ENCODE results near the gene CASP5.
A peak's percentile ranks its signal among the peaks of the same experiment; 100 is the strongest.
"Not testable (repeated sequence)": the region's sequence is repeated elsewhere in the genome, so short reads cannot be mapped to it uniquely, and the experiment has no call there.

The CASP5 gene

GRCh38 chr11:105044557-105045524 lies 21.9 kb upstream of the CASP5 start, which contains the start of gene CARD16:
Gene CARD16 (minus strand): TSS chr11:105045335. CDS start chr11:105045297, 38 bp downstream.
- Mint-ChIP-seq H3K4me1 (ENCODE audit: low read depth) (peaks cover 55% of the 10 kb centered on the region), H3K27ac (peak within 1 kb of the TSS; percentile 97), H3K4me3 (peak within 1 kb of the TSS; percentile 96), H3K36me3 (peaks cover 16% of the 10 kb centered on the region)
- H3K27me3 Mint-ChIP-seq; H3K9me3 Mint-ChIP-seq (ENCODE audit: low read depth): not testable (repeated sequence)

GRCh38 chr11:105042178-105042577 lies 19.2 kb upstream of the CASP5 start:
- no peak overlapping the region for H3K4me3 Mint-ChIP-seq
- H3K9me3 Mint-ChIP-seq (ENCODE audit: low read depth), result no peaks in the 10 kb centered on the region
- no peak overlapping the region for H3K27ac Mint-ChIP-seq
- H3K36me3 Mint-ChIP-seq, result peaks cover 23% of the 10 kb centered on the region
- H3K4me1 Mint-ChIP-seq (ENCODE audit: low read depth), result peaks cover 59% of the 10 kb centered on the region
- H3K27me3 Mint-ChIP-seq, result no peaks in the 10 kb centered on the region

GRCh38 chr11:105040703-105041102 lies 17.7 kb upstream of the CASP5 start:
- H3K36me3 Mint-ChIP-seq, result peaks cover 29% of the 10 kb centered on the region
- H3K4me3 Mint-ChIP-seq, result no peak overlapping the region
- H3K27ac Mint-ChIP-seq, result no peak overlapping the region
- H3K4me1 Mint-ChIP-seq (ENCODE audit: low read depth), result peaks cover 63% of the 10 kb centered on the region
- H3K27me3 Mint-ChIP-seq, result no peaks in the 10 kb centered on the region
- peaks cover 4% of the 10 kb centered on the region for H3K9me3 Mint-ChIP-seq (ENCODE audit: low read depth)

- peaks cover 56% of the 10 kb centered on the region for H3K4me1 Mint-ChIP-seq (ENCODE audit: low read depth)
Measured at GRCh38 chr11:105034813-105035620, 12.0 kb upstream of the CASP5 start, which contains the start of gene CASP1. Gene CASP1 (minus strand): TSS chr11:105035144. CDS start chr11:105035113, 31 bp downstream.

GRCh38 chr11:105034388-105034787 lies 11.4 kb upstream of the CASP5 start:
- H3K4me1 Mint-ChIP-seq (ENCODE audit: low read depth), result peaks cover 56% of the 10 kb centered on the region
- H3K27me3 Mint-ChIP-seq; H3K9me3 Mint-ChIP-seq (ENCODE audit: low read depth): not testable (repeated sequence)
- H3K36me3 Mint-ChIP-seq, result peaks cover 28% of the 10 kb centered on the region
- peak overlapping the region; percentile 97 for H3K27ac Mint-ChIP-seq
- peak overlapping the region; percentile 95 for H3K4me3 Mint-ChIP-seq

More at GRCh38 chr11:105034813-105035620, 12.0 kb upstream of the CASP5 start, which contains the start of gene CASP1:
- Mint-ChIP-seq H3K36me3 (peaks cover 26% of the 10 kb centered on the region), H3K9me3 (ENCODE audit: low read depth) (peaks cover 4% of the 10 kb centered on the region), H3K27ac (peak within 1 kb of the TSS; percentile 97), H3K4me3 (peak within 1 kb of the TSS; percentile 95), H3K27me3 (no peaks in the 10 kb centered on the region)

- H3K27me3 Mint-ChIP-seq, result no peaks in the 10 kb centered on the region
- peaks cover 59% of the 10 kb centered on the region for H3K4me1 Mint-ChIP-seq (ENCODE audit: low read depth)
- peak overlapping the region; percentile 97 for H3K27ac Mint-ChIP-seq
- H3K4me3 Mint-ChIP-seq, result peak overlapping the region; percentile 95
- peaks cover 32% of the 10 kb centered on the region for H3K36me3 Mint-ChIP-seq
- H3K9me3 Mint-ChIP-seq (ENCODE audit: low read depth), result peaks cover 4% of the 10 kb centered on the region
Measured at GRCh38 chr11:105033781-105034180, 10.8 kb upstream of the CASP5 start.

GRCh38 chr11:105033343-105033742 lies 10.4 kb upstream of the CASP5 start:
- H3K27ac Mint-ChIP-seq, result peak overlapping the region; percentile 97
- peaks cover 62% of the 10 kb centered on the region for H3K4me1 Mint-ChIP-seq (ENCODE audit: low read depth)
- peak overlapping the region; percentile 95 for H3K4me3 Mint-ChIP-seq
- H3K36me3 Mint-ChIP-seq, result peaks cover 35% of the 10 kb centered on the region
- H3K27me3 Mint-ChIP-seq, result no peaks in the 10 kb centered on the region
- H3K9me3 Mint-ChIP-seq (ENCODE audit: low read depth), result peaks cover 4% of the 10 kb centered on the region

GRCh38 chr11:105032495-105032894 lies 9.5 kb upstream of the CASP5 start:
- Mint-ChIP-seq H3K4me1 (ENCODE audit: low read depth) (peaks cover 65% of the 10 kb centered on the region), H3K27me3 (no peaks in the 10 kb centered on the region), H3K9me3 (ENCODE audit: low read depth) (peaks cover 4% of the 10 kb centered on the region), H3K27ac (peak overlapping the region; percentile 36), H3K4me3 (peak overlapping the region; percentile 95), H3K36me3 (peaks cover 34% of the 10 kb centered on the region)

GRCh38 chr11:105027678-105028077 lies 4.7 kb upstream of the CASP5 start:
- Mint-ChIP-seq H3K27ac (peak overlapping the region; percentile 62), H3K4me3 (peak overlapping the region; percentile 36), H3K36me3 (peaks cover 38% of the 10 kb centered on the region), H3K9me3 (ENCODE audit: low read depth) (no peaks in the 10 kb centered on the region), H3K4me1 (ENCODE audit: low read depth) (peaks cover 31% of the 10 kb centered on the region), H3K27me3 (no peaks in the 10 kb centered on the region)

GRCh38 chr11:105024394-105024793 lies 1.4 kb upstream of the CASP5 start:
- no peaks in the 10 kb centered on the region for H3K27me3 Mint-ChIP-seq
- no peak overlapping the region for H3K27ac Mint-ChIP-seq
- no peak overlapping the region for H3K4me3 Mint-ChIP-seq
- H3K9me3 Mint-ChIP-seq (ENCODE audit: low read depth), result no peaks in the 10 kb centered on the region
- peaks cover 17% of the 10 kb centered on the region for H3K4me1 Mint-ChIP-seq (ENCODE audit: low read depth)
- H3K36me3 Mint-ChIP-seq, result peaks cover 22% of the 10 kb centered on the region

GRCh38 chr11:105022527-105022926 lies 441 bp downstream of the CASP5 start:
- H3K27me3 Mint-ChIP-seq, result no peaks in the 10 kb centered on the region
- H3K27ac Mint-ChIP-seq, result no peak overlapping the region
- peaks cover 11% of the 10 kb centered on the region for H3K36me3 Mint-ChIP-seq
- no peak overlapping the region for H3K4me3 Mint-ChIP-seq
- peaks cover 5% of the 10 kb centered on the region for H3K4me1 Mint-ChIP-seq (ENCODE audit: low read depth)
- H3K9me3 Mint-ChIP-seq (ENCODE audit: low read depth), result no peaks in the 10 kb centered on the region

GRCh38 chr11:105007463-105007862 lies 15.5 kb downstream of the CASP5 start:
- no peaks in the 10 kb centered on the region for H3K4me1 Mint-ChIP-seq (ENCODE audit: low read depth)
- no peak overlapping the region for H3K27ac Mint-ChIP-seq
- no peaks in the 10 kb centered on the region for H3K9me3 Mint-ChIP-seq (ENCODE audit: low read depth)
- no peaks in the 10 kb centered on the region for H3K27me3 Mint-ChIP-seq
- H3K36me3 Mint-ChIP-seq, result no peaks in the 10 kb centered on the region
- no peak overlapping the region for H3K4me3 Mint-ChIP-seq

GRCh38 chr11:105005451-105005845 lies 17.5 kb downstream of the CASP5 start:
- H3K36me3 Mint-ChIP-seq, result no peaks in the 10 kb centered on the region
- no peaks in the 10 kb centered on the region for H3K27me3 Mint-ChIP-seq
- no peaks in the 10 kb centered on the region for H3K9me3 Mint-ChIP-seq (ENCODE audit: low read depth)
- no peak overlapping the region for H3K27ac Mint-ChIP-seq
- peaks cover 5% of the 10 kb centered on the region for H3K4me1 Mint-ChIP-seq (ENCODE audit: low read depth)
- H3K4me3 Mint-ChIP-seq, result no peak overlapping the region

- H3K4me3 Mint-ChIP-seq, result no peak overlapping the region
- no peak overlapping the region for H3K27ac Mint-ChIP-seq
- H3K27me3 Mint-ChIP-seq, result no peaks in the 10 kb centered on the region
- H3K9me3 Mint-ChIP-seq (ENCODE audit: low read depth), result no peaks in the 10 kb centered on the region
- peaks cover 5% of the 10 kb centered on the region for H3K4me1 Mint-ChIP-seq (ENCODE audit: low read depth)
- H3K36me3 Mint-ChIP-seq, result no peaks in the 10 kb centered on the region
Measured at GRCh38 chr11:105004021-105004420, 18.9 kb downstream of the CASP5 start.

GRCh38 chr11:105003151-105003550 lies 19.8 kb downstream of the CASP5 start:
- Mint-ChIP-seq H3K36me3 (no peaks in the 10 kb centered on the region), H3K4me3 (no peak overlapping the region), H3K4me1 (ENCODE audit: low read depth) (peaks cover 5% of the 10 kb centered on the region), H3K27ac (no peak overlapping the region), H3K9me3 (ENCODE audit: low read depth) (no peaks in the 10 kb centered on the region), H3K27me3 (no peaks in the 10 kb centered on the region)

Data from activated naive CD8-positive, alpha-beta T cell (primary cell).